Measurements from ENCODE around the gene ZNF30.

GRCh38 chr19:34976611-34977010 is 49.9 kb downstream of the ZNF30 start:
- no peak for TF ChIP-seq CTCF (conservative IDR thresholded peaks at IDR 0.05)
- no peak for TF ChIP-seq ZFX (IDR thresholded peaks at IDR 0.05)

Data from C4-2B (cell line).